ENCODE measurements around the gene CSNK1D.

The CSNK1D gene

DNA sequence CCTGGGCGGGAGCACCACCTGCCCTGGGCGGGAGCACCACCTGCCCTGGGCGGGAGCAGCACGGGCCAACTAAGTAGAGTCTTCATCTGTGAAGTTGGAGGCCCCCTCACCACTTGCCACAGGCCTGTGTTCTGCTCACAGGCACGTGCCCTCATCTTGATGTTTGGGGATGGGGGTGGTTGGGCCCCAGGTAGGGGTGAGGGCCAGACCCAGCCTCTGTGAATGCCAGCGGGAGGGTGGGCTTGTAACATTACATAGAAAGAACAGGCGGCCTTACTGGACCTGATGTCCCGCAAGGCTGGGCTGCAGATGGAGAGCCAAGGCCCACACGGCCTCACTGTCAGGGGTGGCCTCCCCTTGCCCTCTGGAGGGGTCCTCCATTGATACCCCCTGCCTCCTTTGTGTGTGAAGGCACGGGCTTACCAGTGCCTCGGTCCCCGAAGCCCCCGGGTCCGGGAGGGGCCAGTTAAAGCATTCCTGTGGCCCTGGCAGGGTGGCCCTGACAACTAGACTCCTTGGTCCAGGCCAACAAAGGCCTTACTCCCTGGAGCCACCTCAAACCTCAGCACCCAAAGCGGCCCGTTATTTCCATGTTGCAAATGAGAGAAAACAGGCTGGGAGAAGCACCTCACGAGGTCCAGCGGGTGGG is 45.7 kb downstream of the CSNK1D start:
- no peak for DNase-seq (ENCODE audit: low read depth)

- DNase-seq (ENCODE audit: low read depth), result no peak
Measured at GRCh38 chr17:82226809-82227628, 46.5 kb downstream of the CSNK1D start.

- no peak for DNase-seq (ENCODE audit: low read depth)
Measured at GRCh38 chr17:82226146-82226808, 47.2 kb downstream of the CSNK1D start.

GRCh38 chr17:82225368-82226029 is 48.0 kb downstream of the CSNK1D start:
- no peak for DNase-seq (ENCODE audit: low read depth)

DNA sequence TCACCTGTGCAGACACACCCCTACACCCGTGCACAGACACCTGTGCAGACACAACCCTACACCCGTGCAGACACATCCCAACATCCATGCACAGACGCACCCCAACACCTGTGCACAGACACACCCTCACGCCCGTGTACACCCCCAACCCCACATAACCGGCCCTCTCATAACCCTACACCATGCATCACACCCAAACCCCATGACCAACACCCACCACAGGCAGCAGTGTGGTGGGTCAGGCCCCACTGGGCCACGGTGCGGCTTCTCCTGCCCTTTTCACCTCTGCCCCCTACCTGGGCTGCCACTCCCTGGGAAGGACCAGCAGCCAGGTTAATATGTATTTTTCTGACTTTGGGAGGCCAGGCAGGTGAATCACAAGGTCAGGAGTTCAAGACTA is 48.8 kb downstream of the CSNK1D start:
- DNase-seq (ENCODE audit: low read depth), result no peak

DNA sequence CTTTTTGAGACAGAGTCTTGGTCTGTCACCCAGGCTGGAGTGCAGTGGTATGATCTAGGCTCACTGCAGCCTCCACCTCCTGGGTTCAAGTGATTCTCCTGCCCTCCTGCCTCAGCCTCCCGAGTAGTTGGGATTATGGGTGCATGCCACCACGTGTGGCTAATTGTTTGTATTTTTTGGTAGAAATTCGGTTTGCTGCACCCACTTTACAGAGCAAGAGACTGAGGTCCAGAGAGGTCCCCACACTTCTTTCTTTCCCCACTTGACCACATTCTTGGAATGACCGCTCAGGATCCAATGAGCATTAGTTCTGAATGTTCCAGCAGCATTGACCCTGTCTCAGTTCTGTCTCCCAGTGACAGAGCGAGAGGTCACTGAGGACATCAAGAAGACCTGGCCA is 50.0 kb downstream of the CSNK1D start:
- no peak for DNase-seq (ENCODE audit: low read depth)

GRCh38 chr17:82222816-82223215 is 50.7 kb downstream of the CSNK1D start:
- DNase-seq (ENCODE audit: low read depth), result no peak

DNA sequence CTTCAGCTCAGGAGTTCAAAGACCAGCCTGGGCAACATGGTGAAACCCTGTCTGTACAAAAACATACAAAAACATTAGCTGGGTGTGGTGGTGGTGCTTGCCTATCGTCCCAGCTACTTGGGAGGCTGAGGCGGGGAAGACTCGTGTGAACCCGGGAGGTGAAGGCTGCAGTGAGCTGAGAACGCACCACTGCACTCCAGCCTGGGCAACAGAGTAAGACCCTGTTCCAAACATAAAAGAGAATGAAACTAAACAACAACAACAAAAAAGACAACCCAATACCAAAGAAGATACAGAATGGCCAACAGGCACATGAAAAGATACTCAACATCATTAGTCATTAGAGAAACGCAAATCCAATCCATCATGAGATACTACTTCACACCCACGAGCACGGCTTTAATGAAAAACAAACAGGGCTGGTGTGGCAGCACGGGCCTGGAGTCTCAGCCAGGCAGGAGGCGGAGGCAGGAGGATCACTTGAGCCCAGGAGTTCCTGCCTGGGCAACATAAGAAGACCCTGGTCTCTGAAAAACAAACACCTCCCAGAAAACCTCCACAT is 52.1 kb downstream of the CSNK1D start:
- DNase-seq (ENCODE audit: low read depth), result no peak

GRCh38 chr17:82219753-82220709 is 53.5 kb downstream of the CSNK1D start:
- no peak for DNase-seq (ENCODE audit: low read depth)

DNA sequence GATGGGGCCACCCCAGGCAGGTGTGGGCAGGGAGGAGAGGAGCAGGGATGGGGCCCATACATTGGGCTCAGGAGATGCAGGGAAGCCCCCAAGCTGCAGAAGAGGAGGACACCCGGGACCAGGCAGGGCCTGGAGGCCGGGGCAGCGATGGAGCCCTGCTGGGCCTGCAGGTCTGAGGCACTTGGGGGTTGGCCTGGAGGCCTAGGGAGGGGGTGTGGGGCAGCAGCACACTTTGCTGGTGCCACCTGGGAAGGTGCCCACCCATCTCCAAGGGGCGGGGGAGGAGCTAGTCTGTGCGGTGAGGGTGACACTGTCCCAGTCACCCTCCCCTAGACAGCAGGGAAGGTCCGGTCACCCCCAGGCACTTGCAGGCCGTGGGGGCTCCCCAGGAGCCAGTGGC is 54.4 kb downstream of the CSNK1D start:
- DNase-seq (ENCODE audit: low read depth), result no peak

DNA sequence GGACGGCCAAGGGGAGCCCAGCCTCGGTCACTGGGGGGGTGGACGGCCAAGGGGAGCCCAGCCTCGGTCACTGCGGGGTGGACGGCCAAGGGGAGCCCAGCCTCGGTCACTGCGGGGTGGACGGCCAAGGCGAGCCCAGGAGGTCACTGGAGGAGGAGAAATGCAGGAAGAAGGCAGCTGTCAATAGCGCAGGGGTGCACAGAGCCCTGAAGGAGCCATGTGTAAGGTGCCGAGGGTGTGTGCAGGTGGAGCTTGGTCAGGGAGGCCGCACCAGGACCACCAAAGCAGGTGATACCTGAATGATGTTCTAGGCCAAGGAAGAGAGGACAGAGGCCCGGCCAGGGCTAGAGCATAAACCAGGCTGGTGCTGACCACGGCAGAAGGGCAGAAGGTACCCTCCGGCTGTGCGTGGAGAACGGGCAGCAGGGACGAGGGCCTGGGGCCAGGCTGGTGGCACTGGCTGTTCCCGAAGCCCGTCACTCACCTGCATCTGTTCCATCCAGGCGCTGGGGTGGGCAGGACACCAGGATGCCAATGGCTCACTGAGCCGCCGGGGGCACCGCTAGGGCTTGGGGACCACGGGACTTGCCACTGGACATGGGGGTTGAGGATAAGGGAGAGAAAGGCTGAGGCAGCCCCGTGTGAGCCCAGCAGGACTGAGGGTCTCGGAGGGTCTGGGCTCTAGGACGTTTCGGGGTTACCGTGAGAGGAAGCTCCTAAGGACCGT is 55.0 kb downstream of the CSNK1D start:
- DNase-seq (ENCODE audit: low read depth), result no peak

DNA sequence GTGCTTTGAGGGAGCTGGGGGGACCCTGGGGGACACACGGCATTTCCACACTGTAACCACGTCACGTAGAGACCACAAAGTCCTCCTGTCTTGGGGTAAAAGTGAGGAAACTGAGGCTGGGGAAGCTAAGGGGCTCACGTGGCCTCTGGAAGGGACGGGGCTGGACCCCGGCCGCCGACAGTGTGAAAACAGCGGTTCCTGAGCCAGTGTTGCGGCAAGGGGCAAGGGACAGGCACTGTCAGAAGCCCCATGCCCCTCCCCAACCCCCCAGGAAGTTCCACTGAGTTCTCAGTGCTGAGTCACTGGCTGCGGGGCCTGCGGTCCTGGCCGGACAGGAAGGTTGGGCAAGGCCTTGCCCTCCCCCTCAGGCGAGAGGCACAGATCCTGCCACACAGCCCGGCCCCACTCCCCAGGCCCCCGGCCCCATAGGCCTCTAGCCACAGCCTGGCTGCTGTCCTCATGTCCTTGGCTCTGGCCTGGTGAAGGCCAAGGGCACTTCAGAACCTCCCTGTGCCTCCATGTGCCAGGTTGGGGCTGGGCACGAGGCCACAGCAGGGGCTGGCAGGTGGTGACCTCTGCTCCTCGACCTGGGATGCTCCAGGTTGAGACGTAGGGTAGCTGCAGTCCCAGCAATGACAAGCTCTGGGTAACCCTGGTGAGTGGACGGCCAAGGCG is 55.8 kb downstream of the CSNK1D start:
- no peak for DNase-seq (ENCODE audit: low read depth)

DNA sequence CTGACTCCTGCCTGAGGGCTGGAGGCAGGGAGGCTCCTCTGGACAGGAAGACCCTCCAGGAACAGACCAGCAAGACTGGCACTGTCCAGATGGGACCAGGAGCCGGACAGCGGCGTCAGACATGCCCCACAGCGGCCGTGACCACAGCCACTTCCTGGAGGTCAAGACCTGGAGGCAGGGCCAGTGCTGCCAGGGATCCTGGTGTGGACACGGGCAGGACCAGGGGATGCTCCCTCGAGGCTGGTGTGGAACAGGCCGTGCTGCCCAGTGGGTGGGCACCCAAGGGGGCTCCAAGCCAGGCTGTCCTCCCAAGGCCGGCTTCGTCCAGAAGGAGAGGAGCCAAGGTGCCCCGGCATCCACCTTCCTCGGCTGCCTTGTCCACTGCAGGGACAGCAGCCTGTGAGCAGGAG is 56.4 kb downstream of the CSNK1D start:
- DNase-seq (ENCODE audit: low read depth), result no peak

DNA sequence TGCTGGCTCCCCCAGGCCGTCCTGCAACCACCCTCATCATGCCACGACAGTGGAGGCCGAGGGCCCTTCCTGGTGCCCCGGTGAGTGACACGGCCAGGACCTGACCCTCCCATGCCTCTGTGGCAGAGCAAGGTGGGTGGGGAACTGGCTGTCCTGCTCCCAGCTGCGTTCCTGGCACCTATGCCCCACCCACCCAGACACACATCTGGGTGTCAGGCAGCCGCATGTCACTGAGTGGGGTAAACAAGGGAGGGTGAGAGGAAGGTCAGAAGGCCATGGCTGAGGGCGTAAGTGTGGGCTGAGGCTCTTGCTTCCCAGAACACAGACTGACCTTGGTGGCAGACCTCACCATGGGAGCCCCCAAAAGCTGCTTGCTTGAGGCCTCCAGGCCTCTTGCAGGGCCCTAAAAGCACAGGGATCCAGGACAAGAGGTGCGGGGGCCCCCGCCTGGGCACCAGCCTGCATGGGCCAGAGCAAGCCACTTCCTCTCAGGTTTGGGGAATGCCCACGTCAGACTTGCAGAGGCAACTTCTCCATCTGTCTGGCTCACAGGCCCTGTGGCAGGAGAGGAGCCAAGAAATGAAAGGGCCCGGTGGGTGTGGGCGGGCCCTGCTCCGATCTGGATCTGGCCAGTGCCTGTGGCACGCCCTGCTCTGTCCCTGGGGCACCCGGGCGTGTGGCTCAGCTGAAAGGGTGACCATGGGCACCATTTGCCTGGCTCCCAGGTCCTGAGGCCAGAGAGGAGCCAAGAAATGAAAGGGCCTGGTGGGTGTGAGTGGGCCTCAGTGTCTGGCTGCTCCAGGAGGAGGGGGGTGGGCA is 57.0 kb downstream of the CSNK1D start:
- no peak for DNase-seq (ENCODE audit: low read depth)

- no peak for DNase-seq (ENCODE audit: low read depth)
Measured at GRCh38 chr17:82215972-82216300, 57.6 kb downstream of the CSNK1D start.

GRCh38 chr17:82215095-82215971 is 58.2 kb downstream of the CSNK1D start:
- DNase-seq (ENCODE audit: low read depth), result no peak

GRCh38 chr17:82214012-82214628 is 59.4 kb downstream of the CSNK1D start:
- no peak for DNase-seq (ENCODE audit: low read depth)

Data from activated T-cell treated with anti-CD3 and anti-CD28 coated beads for 24 hours (primary cell).